ENCODE data around the gene SUPT5H.

The SUPT5H gene

DNA sequence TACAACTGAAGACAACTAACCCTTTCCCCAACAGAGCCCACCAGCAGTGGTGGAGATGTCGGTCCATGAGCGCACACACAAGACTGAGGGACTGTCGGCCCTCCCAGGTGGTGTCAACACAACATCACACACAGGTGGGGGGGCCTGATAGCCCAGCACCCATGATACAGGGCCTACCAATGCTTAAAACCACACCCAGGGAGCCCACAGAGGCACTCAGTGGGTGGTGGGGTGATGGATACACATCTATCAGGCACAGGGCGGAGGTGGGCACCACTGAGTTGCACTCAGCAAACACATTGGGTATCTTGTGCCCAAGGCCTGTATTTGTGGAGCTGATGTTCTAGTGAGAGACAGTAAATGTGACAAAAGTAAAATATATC is 45.7 kb upstream of the SUPT5H start:
- TF ChIP-seq EZH2phosphoT487 (IDR thresholded peaks at IDR 0.05; ENCODE audit: low read depth) = no peak
- TF ChIP-seq, protein P1, sequence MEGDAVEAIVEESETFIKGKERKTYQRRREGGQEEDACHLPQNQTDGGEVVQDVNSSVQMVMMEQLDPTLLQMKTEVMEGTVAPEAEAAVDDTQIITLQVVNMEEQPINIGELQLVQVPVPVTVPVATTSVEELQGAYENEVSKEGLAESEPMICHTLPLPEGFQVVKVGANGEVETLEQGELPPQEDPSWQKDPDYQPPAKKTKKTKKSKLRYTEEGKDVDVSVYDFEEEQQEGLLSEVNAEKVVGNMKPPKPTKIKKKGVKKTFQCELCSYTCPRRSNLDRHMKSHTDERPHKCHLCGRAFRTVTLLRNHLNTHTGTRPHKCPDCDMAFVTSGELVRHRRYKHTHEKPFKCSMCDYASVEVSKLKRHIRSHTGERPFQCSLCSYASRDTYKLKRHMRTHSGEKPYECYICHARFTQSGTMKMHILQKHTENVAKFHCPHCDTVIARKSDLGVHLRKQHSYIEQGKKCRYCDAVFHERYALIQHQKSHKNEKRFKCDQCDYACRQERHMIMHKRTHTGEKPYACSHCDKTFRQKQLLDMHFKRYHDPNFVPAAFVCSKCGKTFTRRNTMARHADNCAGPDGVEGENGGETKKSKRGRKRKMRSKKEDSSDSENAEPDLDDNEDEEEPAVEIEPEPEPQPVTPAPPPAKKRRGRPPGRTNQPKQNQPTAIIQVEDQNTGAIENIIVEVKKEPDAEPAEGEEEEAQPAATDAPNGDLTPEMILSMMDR (IDR thresholded peaks at IDR 0.05; ENCODE audit: low read depth, low read length) = no peak
- H3K9ac ChIP-seq (ENCODE audit: low read length) = no peak overlapping the region
- H3K27ac ChIP-seq (ENCODE audit: low read length) = peak overlapping the region; percentile 7; the same call in 1 of the 2 replicates
- H3K36me3 ChIP-seq (replicated peaks; ENCODE audit: low read depth, low read length) = peaks cover 23% of the 10 kb centered on the region
- no peak overlapping the region for H2AFZ ChIP-seq (ENCODE audit: low read depth, low read length)
- no peaks in the 10 kb centered on the region for H4K20me1 ChIP-seq (ENCODE audit: insufficient read depth, low read length)
- no peaks in the 10 kb centered on the region; the same call in 1 of the 2 replicates for H3K9me3 ChIP-seq (ENCODE audit: insufficient read depth, low read length)
- H3K27me3 ChIP-seq (ENCODE audit: low read depth, low read length) = no peaks in the 10 kb centered on the region
- peaks cover 68% of the 10 kb centered on the region for H3K4me1 ChIP-seq (ENCODE audit: low read length)
- no peaks in the 10 kb centered on the region for H3K79me2 ChIP-seq (ENCODE audit: low read length)
- H3K4me2 ChIP-seq (ENCODE audit: low read length) = no peak overlapping the region
- no peak overlapping the region for H3K4me3 ChIP-seq (ENCODE audit: low read length)

DNA sequence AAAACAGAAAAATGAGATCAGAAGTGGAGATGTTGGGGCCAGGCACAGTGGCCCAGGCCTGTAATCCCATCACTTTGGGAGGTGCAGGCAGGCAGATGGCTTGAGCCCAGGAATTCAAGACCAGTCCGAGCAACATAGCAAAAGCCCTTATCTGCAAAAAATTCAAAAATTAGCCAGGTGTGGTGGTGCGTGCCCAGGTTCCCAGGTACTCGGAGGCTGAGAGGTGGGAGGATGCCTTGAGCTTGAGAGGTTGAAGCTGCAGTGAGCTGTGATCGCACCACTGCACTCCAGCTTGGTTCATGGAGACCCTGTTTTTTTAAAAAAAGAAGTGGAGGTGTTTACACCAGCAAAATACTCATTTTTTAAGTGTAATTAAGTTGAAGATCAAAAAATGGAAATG is 45.3 kb upstream of the SUPT5H start:
- Histone ChIP-seq H3K79me2 (ENCODE audit: low read length) (no peaks in the 10 kb centered on the region), H3K27me3 (ENCODE audit: low read depth, low read length) (no peaks in the 10 kb centered on the region), H3K27ac (ENCODE audit: low read length) (peak overlapping the region; percentile 7; the same call in 1 of the 2 replicates), H3K4me3 (ENCODE audit: low read length) (no peak overlapping the region), H3K4me1 (ENCODE audit: low read length) (peaks cover 72% of the 10 kb centered on the region), H3K9ac (ENCODE audit: low read length) (no peak overlapping the region), H3K36me3 (replicated peaks; ENCODE audit: low read depth, low read length) (peaks cover 22% of the 10 kb centered on the region), H3K9me3 (ENCODE audit: insufficient read depth, low read length) (no peaks in the 10 kb centered on the region; the same call in 1 of the 2 replicates), H3K4me2 (ENCODE audit: low read length) (no peak overlapping the region), H4K20me1 (ENCODE audit: insufficient read depth, low read length) (no peaks in the 10 kb centered on the region), H2AFZ (ENCODE audit: low read depth, low read length) (no peak overlapping the region)
- TF ChIP-seq EZH2phosphoT487 (IDR thresholded peaks at IDR 0.05; ENCODE audit: low read depth) = no peak
- TF ChIP-seq, protein P1 (IDR thresholded peaks at IDR 0.05; ENCODE audit: low read depth, low read length) = no peak

DNA sequence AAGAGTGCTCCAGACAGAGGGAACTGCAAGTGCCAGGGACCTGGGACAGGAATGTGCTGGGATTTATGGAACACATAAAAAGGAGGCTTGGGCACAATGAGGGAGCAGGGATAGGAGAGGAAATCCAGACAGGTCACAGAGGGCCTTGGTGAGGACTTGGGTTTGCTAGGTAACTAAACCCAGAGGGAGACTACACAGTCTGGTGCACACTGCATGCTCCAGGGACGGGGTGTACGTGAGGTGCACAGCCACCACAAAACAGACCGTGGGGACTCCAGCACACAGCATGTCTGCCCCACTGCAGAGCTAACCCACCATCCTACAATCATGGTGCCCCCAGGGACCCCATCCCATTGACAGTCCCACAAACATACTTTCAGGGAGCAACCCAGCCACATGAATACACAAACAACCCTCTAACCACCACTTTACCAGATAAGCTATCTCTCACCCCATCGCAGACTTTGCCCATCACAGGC is 44.3 kb upstream of the SUPT5H start:
- no peaks in the 10 kb centered on the region for H4K20me1 ChIP-seq (ENCODE audit: insufficient read depth, low read length)
- peaks cover 19% of the 10 kb centered on the region for H3K36me3 ChIP-seq (replicated peaks; ENCODE audit: low read depth, low read length)
- no peaks in the 10 kb centered on the region for H3K79me2 ChIP-seq (ENCODE audit: low read length)
- no peak overlapping the region for H2AFZ ChIP-seq (ENCODE audit: low read depth, low read length)
- no peaks in the 10 kb centered on the region; the same call in 1 of the 2 replicates for H3K9me3 ChIP-seq (ENCODE audit: insufficient read depth, low read length)
- H3K27ac ChIP-seq (ENCODE audit: low read length) = peak overlapping the region; percentile 87
- peaks cover 82% of the 10 kb centered on the region for H3K4me1 ChIP-seq (ENCODE audit: low read length)
- TF ChIP-seq EZH2phosphoT487 (IDR thresholded peaks at IDR 0.05; ENCODE audit: low read depth) = no peak
- TF ChIP-seq, protein P1 (IDR thresholded peaks at IDR 0.05; ENCODE audit: low read depth, low read length) = no peak
- H3K9ac ChIP-seq (ENCODE audit: low read length) = peak overlapping the region; percentile 91; the same call in 1 of the 2 replicates
- peak overlapping the region; percentile 96 for H3K4me2 ChIP-seq (ENCODE audit: low read length)
- peak overlapping the region; percentile 72; the same call in 1 of the 2 replicates for H3K4me3 ChIP-seq (ENCODE audit: low read length)
- H3K27me3 ChIP-seq (ENCODE audit: low read depth, low read length) = no peaks in the 10 kb centered on the region

DNA sequence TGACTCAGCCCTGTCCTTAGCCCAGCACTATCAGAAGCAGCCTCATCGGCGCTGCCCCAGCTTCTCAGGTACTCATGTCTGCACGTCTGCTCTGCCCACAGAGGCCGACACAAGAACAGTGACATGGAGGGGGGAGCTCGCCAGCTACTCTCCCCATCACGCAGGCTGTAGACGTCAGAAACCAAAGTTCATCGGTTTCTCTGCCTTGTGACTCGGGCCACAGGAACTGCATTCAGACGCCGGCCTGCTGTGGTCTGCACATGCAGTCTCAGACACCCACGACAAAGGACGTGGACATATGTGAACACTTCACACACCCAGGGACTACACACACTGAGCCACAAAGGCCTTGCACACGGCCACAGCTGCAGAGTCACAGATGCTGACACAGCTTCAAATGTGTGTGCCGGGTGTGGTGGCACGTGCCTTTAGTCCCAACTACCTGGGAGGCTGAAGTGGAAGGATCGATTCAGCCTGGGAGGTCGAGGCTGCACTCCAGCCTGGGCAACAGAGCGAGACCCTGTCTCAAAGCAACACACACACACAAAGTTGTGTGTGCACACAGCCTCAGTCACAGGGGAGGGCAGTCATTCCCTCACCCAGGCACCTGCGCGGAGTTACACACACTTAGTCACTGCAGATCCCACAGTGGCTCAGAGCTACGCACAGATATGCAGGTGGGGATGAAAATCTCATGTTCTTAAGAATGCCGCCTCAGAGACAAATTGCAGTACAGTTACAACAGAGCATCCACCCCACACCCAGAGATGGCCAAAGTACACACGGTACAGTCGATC is 43.6 kb upstream of the SUPT5H start:
- peaks cover 82% of the 10 kb centered on the region for H3K4me1 ChIP-seq (ENCODE audit: low read length)
- peak overlapping the region; percentile 72 for H3K4me3 ChIP-seq (ENCODE audit: low read length)
- H2AFZ ChIP-seq (ENCODE audit: low read depth, low read length) = peak overlapping the region; percentile 30; the same call in 1 of the 2 replicates

More for the DNA sequence above, 43.6 kb upstream of the SUPT5H start:
- peaks cover 1% of the 10 kb centered on the region for H3K79me2 ChIP-seq (ENCODE audit: low read length)
- peaks cover 19% of the 10 kb centered on the region for H3K36me3 ChIP-seq (replicated peaks; ENCODE audit: low read depth, low read length)
- H3K27ac ChIP-seq (ENCODE audit: low read length) = peak overlapping the region; percentile 87
- H3K27me3 ChIP-seq (ENCODE audit: low read depth, low read length) = no peaks in the 10 kb centered on the region
- no peaks in the 10 kb centered on the region; the same call in 1 of the 2 replicates for H3K9me3 ChIP-seq (ENCODE audit: insufficient read depth, low read length)
- H3K4me2 ChIP-seq (ENCODE audit: low read length) = peak overlapping the region; percentile 96
- no peak for TF ChIP-seq EZH2phosphoT487 (IDR thresholded peaks at IDR 0.05; ENCODE audit: low read depth)
- TF ChIP-seq, protein P1 (IDR thresholded peaks at IDR 0.05; ENCODE audit: low read depth, low read length) = no peak
- H4K20me1 ChIP-seq (ENCODE audit: insufficient read depth, low read length) = no peaks in the 10 kb centered on the region
- peak overlapping the region; percentile 91 for H3K9ac ChIP-seq (ENCODE audit: low read length)
